Activated naive CD8-positive, alpha-beta T cell treated with anti-CD3 and anti-CD28 coated beads, Interleukin-2, amount 50 U/mL, for 24 hours (primary cell): Measurements from ENCODE around the gene HECW1.

Experiments used
- ATAC-seq: fragments of 150-1000 bp; cut with Tn5 transposase; one replicate; pipeline ENCODE4 v1.10.0; 2021
- DNase-seq: peaks from one replicate; pipeline ENCODE4 v3.0.0; 2021
- H3K27ac Mint-ChIP-seq: one replicate; pipeline ENCODE4 v1.8.0; 2021; ENCODE audit warnings: mild to moderate bottlenecking, mixed read lengths
- H3K27me3 Mint-ChIP-seq: one replicate; pipeline ENCODE4 v1.8.0; 2021; ENCODE audit warnings: mixed read lengths
- H3K36me3 Mint-ChIP-seq: one replicate; pipeline ENCODE4 v1.8.0; 2021; ENCODE audit warnings: low read depth, mixed read lengths
- H3K4me1 Mint-ChIP-seq: one replicate; pipeline ENCODE4 v1.8.0; 2021; ENCODE audit warnings: mixed read lengths
- H3K4me3 Mint-ChIP-seq: one replicate; pipeline ENCODE4 v1.8.0; 2021; ENCODE audit warnings: mild to moderate bottlenecking, moderate library complexity, mixed read lengths
- H3K9me3 Mint-ChIP-seq: one replicate; pipeline ENCODE4 v1.8.0; 2021; ENCODE audit warnings: mixed read lengths

Gene HECW1

DNA sequence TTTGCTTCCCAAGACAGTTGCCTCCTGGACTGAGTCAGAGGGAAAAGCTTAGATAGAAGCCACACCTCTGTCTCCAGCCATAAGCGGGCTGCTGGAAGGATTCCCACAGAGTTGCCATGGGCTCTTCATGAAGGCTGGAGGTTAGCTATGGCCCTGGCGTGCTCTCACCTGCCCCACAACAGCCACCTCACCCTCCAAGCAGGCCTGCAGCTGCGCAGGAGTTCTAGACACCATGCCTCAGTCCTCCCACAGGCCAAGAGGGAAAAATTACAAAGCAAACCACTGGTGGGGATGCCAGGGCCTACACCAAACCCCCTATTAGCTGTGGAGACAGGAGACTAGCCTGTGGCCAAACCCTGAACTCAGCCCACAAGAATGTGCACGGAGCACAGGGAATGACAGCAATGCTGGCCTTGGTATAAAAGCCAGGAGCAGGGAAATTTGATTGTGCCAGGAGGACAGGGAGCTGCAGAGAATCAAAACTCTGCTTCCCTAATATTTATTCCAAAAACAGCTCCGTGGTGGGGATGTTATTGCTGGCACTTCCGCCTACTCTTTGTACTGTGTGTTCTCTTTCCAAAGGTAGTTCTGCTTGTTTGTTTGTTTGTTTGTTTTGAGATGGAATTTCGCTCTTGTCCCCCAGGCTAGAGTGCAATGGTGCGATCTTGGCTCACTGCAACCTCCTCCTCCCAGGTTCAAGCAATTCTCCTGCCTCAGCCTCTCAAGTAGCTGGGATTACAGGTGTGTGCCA, 410.1 kb downstream of the HECW1 start:
- no peak for DNase-seq
- H3K36me3 Mint-ChIP-seq, result no peaks in the 10 kb centered on the region
- H3K27ac Mint-ChIP-seq, result no peak overlapping the region
- H3K27me3 Mint-ChIP-seq, result no peaks in the 10 kb centered on the region
- ATAC-seq, result no peak
- no peak overlapping the region for H3K4me3 Mint-ChIP-seq
- H3K4me1 Mint-ChIP-seq, result no peaks in the 10 kb centered on the region
- H3K9me3 Mint-ChIP-seq, result no peaks in the 10 kb centered on the region

DNA sequence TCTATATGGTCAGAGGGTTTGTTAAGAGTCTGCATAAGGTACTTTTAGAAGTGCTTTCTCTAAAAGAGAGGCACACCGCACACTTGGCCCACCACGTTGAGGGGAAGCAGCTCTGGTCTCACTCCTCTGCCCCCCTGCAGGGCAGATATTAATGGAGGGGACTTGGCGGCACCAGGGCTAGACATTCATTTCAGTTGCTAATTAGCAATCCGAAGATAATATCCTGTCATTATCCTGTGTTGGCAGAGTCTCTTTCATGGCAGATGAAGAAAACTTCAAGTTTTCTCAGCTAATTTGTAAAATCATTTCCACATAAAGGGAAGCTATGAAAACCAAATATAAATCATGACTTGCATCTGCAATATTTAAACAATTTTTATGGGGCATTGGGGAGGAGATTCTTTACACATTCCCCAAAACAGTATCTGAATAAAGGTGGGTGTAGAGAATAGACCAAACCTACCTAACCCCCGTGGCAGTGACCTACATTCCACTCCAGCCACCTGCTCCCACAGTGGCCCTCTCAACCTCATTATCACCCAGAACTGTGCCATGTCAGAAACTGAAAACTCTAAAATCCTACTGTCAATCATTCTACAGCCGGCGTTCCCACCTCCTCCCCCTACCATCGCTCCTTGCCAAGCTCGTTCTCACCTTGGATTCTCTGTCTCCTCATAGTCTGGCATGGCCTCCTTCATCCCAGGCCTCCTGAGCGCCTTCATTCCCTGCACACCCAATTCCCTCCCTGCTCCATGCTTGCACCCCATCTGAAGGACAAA, 416.3 kb downstream of the HECW1 start:
- ATAC-seq, result no peak
- no peak for DNase-seq
- Mint-ChIP-seq H3K4me1 (no peaks in the 10 kb centered on the region), H3K36me3 (no peaks in the 10 kb centered on the region), H3K9me3 (no peaks in the 10 kb centered on the region), H3K4me3 (no peak overlapping the region), H3K27me3 (peaks cover 2% of the 10 kb centered on the region), H3K27ac (no peak overlapping the region)

- peaks cover 2% of the 10 kb centered on the region for H3K27me3 Mint-ChIP-seq
- no peaks in the 10 kb centered on the region for H3K9me3 Mint-ChIP-seq
- H3K36me3 Mint-ChIP-seq, result no peaks in the 10 kb centered on the region
- DNase-seq (no peak), ATAC-seq (no peak)
- H3K4me3 Mint-ChIP-seq, result no peak overlapping the region
- H3K27ac Mint-ChIP-seq, result no peak overlapping the region
- no peaks in the 10 kb centered on the region for H3K4me1 Mint-ChIP-seq
Observed at GRCh38 chr7:43530553-43531410, 418.3 kb downstream of the HECW1 start.

DNA sequence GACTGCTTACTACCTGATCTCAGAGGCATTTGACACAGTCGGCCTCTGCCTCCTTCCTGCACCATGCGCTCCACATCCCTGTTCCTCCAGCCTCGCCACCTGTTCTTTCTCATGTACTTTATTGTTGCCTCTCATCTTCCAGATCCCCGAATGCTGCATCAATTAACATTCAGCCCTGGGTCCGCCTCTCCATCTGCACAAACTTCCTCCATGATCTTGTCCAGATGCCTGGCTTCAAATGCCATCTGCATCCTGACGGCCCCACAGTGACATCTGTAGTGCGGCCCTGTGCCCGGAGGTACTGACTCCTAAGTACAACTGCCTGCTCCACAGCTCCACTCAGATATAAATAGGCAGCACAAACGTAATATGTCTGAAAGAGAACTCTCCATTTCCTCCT, 419.3 kb downstream of the HECW1 start:
- Mint-ChIP-seq H3K27me3 (peaks cover 2% of the 10 kb centered on the region), H3K4me3 (no peak overlapping the region), H3K9me3 (no peaks in the 10 kb centered on the region), H3K27ac (no peak overlapping the region), H3K36me3 (no peaks in the 10 kb centered on the region), H3K4me1 (no peaks in the 10 kb centered on the region)
- ATAC-seq (no peak), DNase-seq (no peak)

GRCh38 chr7:43533801-43534479, 421.5 kb downstream of the HECW1 start:
- Mint-ChIP-seq H3K4me3 (no peak overlapping the region), H3K27me3 (peaks cover 2% of the 10 kb centered on the region), H3K4me1 (no peaks in the 10 kb centered on the region), H3K27ac (no peak overlapping the region), H3K36me3 (no peaks in the 10 kb centered on the region), H3K9me3 (no peaks in the 10 kb centered on the region)
- DNase-seq (no peak), ATAC-seq (no peak)

GRCh38 chr7:43535031-43535451, 422.6 kb downstream of the HECW1 start:
- no peak overlapping the region for H3K27ac Mint-ChIP-seq
- H3K36me3 Mint-ChIP-seq, result no peaks in the 10 kb centered on the region
- H3K27me3 Mint-ChIP-seq, result no peaks in the 10 kb centered on the region
- no peaks in the 10 kb centered on the region for H3K9me3 Mint-ChIP-seq
- DNase-seq, result no peak
- H3K4me1 Mint-ChIP-seq, result no peaks in the 10 kb centered on the region
- ATAC-seq, result no peak
- H3K4me3 Mint-ChIP-seq, result no peak overlapping the region

DNA sequence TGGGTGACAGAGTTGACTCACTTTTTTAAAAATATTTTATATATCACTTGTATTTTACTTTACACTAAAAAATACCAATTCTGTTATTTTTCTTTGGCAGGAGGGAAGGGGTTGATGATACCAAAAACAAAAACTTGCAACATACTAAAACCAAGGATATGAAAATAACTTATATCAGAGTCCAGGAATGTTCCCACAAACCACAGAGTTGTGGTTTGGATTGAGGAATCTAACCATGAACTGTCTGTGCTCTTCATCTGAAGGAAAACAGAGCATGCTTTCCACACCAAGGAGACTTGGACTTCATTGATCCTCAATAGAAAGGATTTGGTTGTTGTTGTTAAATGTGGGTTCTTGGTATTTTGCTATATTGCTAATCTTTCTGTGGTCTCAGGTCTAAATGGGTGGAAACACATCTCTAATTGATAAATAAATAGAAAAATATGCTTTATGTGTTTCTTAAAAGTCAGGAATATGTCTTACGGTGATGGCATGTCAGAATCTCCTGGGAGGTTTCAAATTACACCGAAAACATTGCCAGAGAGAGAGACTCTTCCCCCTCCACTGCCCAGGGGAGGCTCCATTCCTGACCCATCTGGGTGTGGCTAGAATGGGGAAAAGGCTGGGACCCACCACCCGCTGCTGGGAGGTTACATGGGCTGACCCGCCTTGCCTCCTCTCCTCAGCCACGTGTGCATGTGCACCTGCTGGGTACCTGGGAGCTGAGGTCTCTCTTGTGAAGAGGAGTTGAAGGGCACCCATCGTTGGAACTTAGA, 423.6 kb downstream of the HECW1 start:
- Mint-ChIP-seq H3K9me3 (no peaks in the 10 kb centered on the region), H3K36me3 (no peaks in the 10 kb centered on the region), H3K27ac (no peak overlapping the region), H3K27me3 (no peaks in the 10 kb centered on the region), H3K4me1 (no peaks in the 10 kb centered on the region), H3K4me3 (no peak overlapping the region)
- ATAC-seq (no peak), DNase-seq (no peak)

GRCh38 chr7:43536773-43537172, 424.3 kb downstream of the HECW1 start:
- no peaks in the 10 kb centered on the region for H3K36me3 Mint-ChIP-seq

DNA sequence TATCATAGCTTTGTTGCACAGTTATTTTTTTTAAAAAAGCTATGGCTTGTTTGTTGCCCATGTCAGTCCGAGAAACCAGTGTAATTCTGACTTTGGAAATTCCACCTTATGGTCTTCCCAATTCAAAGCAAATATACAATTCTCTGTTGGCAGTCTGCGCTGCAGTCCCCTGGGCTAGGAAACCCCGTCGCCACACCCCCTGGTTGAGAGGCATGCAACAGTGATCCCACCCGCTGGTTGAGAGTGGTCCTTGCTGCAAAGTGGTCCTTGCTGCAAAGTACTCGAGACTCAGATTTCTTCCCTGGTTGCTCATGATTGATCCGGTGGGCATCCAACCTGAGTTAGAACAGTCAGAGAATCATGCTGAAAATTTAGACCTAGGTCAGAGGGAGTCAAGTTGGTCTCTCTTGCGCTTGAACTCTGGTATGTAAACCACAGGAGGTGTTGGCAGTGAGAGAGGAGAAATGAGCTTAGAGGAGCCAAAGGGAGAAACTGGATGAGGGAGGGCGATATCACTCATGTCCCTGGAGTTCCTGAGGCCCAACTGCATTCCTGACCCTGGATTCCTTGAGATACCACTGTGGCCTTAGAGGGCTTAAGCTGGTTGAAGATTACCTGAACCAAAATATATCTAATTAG, 425.4 kb downstream of the HECW1 start:
- DNase-seq (no peak), ATAC-seq (no peak)
- Mint-ChIP-seq H3K27me3 (no peaks in the 10 kb centered on the region), H3K9me3 (no peaks in the 10 kb centered on the region), H3K4me3 (no peak overlapping the region), H3K27ac (no peak overlapping the region), H3K4me1 (no peaks in the 10 kb centered on the region), H3K36me3 (no peaks in the 10 kb centered on the region)

More at GRCh38 chr7:43536773-43537172, 424.3 kb downstream of the HECW1 start:
- DNase-seq, result no peak
- Mint-ChIP-seq H3K9me3 (no peaks in the 10 kb centered on the region), H3K27ac (no peak overlapping the region), H3K4me1 (no peaks in the 10 kb centered on the region), H3K27me3 (no peaks in the 10 kb centered on the region), H3K4me3 (no peak overlapping the region)
- ATAC-seq, result no peak

DNA sequence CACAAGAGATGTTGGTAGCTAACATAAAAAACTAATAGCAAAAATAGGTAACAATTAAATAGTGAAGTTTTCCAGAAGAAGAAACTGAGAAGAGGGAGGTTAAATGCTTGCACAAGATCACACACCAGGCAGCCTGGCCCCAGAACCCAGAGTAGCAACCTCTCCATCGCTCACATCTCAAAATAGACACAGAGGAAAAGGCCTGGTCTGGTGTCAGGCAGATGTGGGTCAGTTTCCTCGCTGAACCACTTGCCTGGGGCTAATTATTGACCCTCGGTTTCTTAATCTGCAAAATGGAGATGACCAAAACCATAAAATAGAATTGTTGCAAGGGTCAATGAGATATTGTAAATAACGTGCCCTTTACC, 425.9 kb downstream of the HECW1 start:
- Mint-ChIP-seq H3K4me1 (no peaks in the 10 kb centered on the region), H3K9me3 (no peaks in the 10 kb centered on the region)
- ATAC-seq, result no peak

DNA sequence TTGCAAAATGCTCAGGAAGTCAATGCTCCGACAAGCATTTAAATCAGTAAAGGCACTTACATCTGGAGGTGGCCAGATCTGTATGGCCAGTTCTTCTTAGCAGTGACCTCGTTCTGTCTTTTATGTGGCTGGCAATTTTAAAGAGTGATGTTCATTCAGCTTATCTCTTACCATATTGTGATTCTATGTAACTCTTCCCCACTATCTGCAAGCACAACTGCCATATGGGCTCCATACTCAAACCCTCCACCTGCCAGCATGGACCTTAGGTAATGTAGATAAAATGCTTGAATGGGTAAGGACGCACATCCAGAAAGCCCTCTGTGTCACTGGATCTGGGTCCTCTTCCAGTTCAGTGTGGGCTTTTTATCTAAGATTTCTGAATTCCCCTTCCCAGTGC, 428.0 kb downstream of the HECW1 start:
- no peak overlapping the region for H3K4me3 Mint-ChIP-seq
- no peak for ATAC-seq

More for the DNA sequence above, 425.9 kb downstream of the HECW1 start:
- no peaks in the 10 kb centered on the region for H3K27me3 Mint-ChIP-seq
- H3K4me3 Mint-ChIP-seq, result no peak overlapping the region
- no peak for DNase-seq
- no peaks in the 10 kb centered on the region for H3K36me3 Mint-ChIP-seq
- no peak overlapping the region for H3K27ac Mint-ChIP-seq

DNA sequence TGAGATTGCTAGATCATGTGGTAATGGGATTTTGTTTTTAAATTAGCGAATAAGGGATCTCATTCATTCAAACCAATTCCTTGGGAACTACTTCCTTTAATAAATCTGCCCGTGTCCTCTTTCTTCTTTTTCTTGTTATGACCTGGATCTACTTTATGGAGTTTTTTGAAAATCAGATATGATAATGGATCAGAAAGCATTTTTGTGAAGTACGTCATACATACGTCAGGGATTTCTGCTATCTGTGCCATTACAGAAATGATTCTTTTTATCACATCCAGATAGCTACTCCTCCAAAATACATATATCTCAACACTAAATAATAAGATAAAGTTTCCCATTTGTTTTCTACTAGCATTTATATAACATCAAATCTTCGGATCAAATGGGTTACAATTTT, 430.3 kb downstream of the HECW1 start:
- DNase-seq, result no peak
- no peak for ATAC-seq
- H3K27me3 Mint-ChIP-seq, result peaks cover 9% of the 10 kb centered on the region
- no peaks in the 10 kb centered on the region for H3K4me1 Mint-ChIP-seq
- H3K9me3 Mint-ChIP-seq, result no peaks in the 10 kb centered on the region
- H3K27ac Mint-ChIP-seq, result no peak overlapping the region
- no peak overlapping the region for H3K4me3 Mint-ChIP-seq
- H3K36me3 Mint-ChIP-seq, result no peaks in the 10 kb centered on the region

More for the DNA sequence above, 428.0 kb downstream of the HECW1 start:
- H3K36me3 Mint-ChIP-seq, result no peaks in the 10 kb centered on the region
- DNase-seq, result no peak
- no peaks in the 10 kb centered on the region for H3K4me1 Mint-ChIP-seq
- peaks cover 3% of the 10 kb centered on the region for H3K27me3 Mint-ChIP-seq
- H3K27ac Mint-ChIP-seq, result no peak overlapping the region
- no peaks in the 10 kb centered on the region for H3K9me3 Mint-ChIP-seq

- H3K4me1 Mint-ChIP-seq, result no peaks in the 10 kb centered on the region
- H3K36me3 Mint-ChIP-seq, result no peaks in the 10 kb centered on the region
- no peaks in the 10 kb centered on the region for H3K9me3 Mint-ChIP-seq
- H3K27ac Mint-ChIP-seq, result no peak overlapping the region
- H3K27me3 Mint-ChIP-seq, result peaks cover 9% of the 10 kb centered on the region
- H3K4me3 Mint-ChIP-seq, result no peak overlapping the region
- ATAC-seq (no peak), DNase-seq (no peak)
Observed at GRCh38 chr7:43546231-43546630, 433.8 kb downstream of the HECW1 start.
